Measurements from ENCODE around the gene DMRT2.

DMRT2 gene

GRCh38 chr9:1098551-1098950, 48.4 kb downstream of the DMRT2 start:
- DNase-seq, result no peak

DNA sequence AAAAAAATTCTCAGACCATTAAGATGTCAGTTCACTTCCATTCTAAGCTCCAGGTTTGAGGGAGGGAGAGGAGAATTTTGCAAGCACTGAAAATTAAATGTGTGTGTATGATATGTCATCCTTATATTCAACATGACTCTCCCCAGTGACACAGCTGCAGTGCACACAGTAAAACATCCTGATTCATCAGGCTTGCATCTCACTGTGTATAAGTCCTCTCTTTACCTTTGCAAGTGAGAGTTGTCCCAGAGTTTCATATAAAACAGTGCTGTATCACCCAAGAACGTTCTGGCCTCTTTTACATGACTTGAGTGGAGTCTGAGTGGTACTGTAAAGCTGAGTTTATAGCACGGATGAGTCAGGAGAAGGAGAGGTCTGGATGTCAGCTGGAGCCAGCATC, 50.0 kb downstream of the DMRT2 start:
- DNase-seq, result no peak

DNA sequence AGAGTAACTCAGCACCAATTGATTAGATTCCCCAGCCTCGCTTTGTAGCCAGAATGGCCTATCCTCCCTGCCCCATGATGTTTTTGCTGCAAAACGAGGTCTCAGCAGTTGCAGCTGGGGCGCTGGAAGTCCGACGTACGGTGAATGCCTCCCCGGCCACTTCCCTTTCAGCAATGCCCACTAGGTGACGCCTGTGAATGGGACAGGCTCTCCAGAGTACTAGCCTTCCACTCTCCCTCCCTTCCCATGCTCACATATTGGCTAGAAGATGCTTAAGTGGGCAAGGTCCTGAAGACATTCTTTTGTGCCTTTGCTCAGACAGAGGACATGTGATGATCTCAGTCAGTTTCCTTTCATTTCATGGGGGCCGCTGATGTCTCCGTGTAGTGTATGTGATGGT, 50.8 kb downstream of the DMRT2 start:
- no peak for DNase-seq

- DNase-seq, result no peak
These were observed 51.9 kb downstream of the DMRT2 start for GRCh38 chr9:1101846-1102641.

GRCh38 chr9:1102642-1102970, 52.4 kb downstream of the DMRT2 start:
- no peak for DNase-seq
